Measurements from ENCODE around the gene FAM53A. TPM values are rescaled to one million over a fixed set of nuclear protein-coding genes. Genes with fewer than 3 reads are reported as not detected.

Gene FAM53A
- total and polyA plus RNA-seq, 2 of the 4 experiments (the other 2 are of a cell fraction): 2.0 to 3.1 TPM

DNA sequence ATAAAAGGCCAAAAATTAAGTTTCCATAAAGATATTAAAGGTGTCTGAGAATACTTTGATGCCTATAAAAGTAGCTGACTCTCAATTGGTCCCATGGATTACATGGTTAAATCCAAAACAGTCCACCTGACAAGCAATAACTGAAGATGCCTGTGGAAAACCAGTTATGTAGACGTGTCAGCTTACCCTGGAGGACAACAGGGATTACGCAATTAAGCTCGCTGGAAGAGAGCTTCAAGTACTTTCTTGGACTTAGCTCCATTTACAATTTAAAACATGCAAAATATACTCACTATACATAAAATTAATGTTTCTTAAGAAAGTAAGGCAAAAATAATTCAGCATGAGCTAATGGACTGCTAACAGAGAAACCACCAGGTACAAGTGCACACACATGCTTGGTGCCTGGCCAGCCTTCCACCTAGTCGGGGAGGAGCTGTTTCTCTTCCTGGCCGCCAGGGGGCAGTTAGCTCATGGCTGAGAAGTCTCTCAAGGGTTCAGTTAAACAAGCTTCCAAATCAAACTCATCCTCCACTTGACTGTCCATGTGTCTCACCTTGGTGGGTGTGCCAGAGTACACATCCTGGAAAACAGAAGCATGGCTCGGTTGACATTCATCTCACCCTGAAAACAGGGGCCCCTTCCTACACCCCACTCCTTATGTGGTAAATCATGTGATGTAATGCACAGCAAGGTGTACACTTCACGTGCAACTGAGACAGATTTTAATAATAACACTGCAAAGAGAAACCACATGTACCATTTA lies 9.2 kb upstream of the FAM53A start:
- Histone ChIP-seq H2BK20ac (ENCODE audit: low read depth, low read length) (no peak overlapping the region), H3K4ac (ENCODE audit: low read depth, low read length) (no peak overlapping the region), H3K18ac (ENCODE audit: low read depth, low read length) (no peak overlapping the region), H2AK9ac (replicated peaks; ENCODE audit: low read depth, low read length, poor library complexity) (no peak overlapping the region), H4K91ac (ENCODE audit: insufficient read depth, low read depth, low read length) (no peak overlapping the region), H3K4me2 (ENCODE audit: low read depth, low read length) (no peak overlapping the region), H3K4me1 (ENCODE audit: control insufficient read depth, insufficient read depth, low read length) (no peaks in the 10 kb centered on the region), H3K9me3 (ENCODE audit: control insufficient read depth, insufficient read depth, low read length) (no peaks in the 10 kb centered on the region), H4K20me1 (ENCODE audit: insufficient read depth, low read length) (peaks cover 25% of the 10 kb centered on the region), H3K56ac (ENCODE audit: extremely low read depth, insufficient read depth, low read length) (no peak overlapping the region), H2BK5ac (ENCODE audit: low read depth, low read length, poor library complexity, severe bottlenecking) (no peak overlapping the region), H3K4me3 (ENCODE audit: insufficient read depth, low read depth, low read length) (no peak overlapping the region), H4K8ac (ENCODE audit: low read depth in 2 of 2, low read length in 2 of 2) (no peak overlapping the region), H4K5ac (ENCODE audit: low read depth, low read length) (no peak overlapping the region), H3K23ac (ENCODE audit: low read depth, low read length) (no peak overlapping the region), H3K14ac (replicated peaks; ENCODE audit: low read depth, low read length) (no peak overlapping the region), H2AFZ (replicated peaks; ENCODE audit: low read length, poor library complexity) (no peak overlapping the region), H3K27me3 (ENCODE audit: control insufficient read depth, insufficient read depth, low read length) (no peaks in the 10 kb centered on the region), H2BK15ac (ENCODE audit: low read depth, low read length) (no peak overlapping the region), H3K79me1 (ENCODE audit: low read depth in 1 of 2, low read length in 2 of 2) (peaks cover 0 to 26% of the 10 kb centered on the region in 2 experiments; a peak in 3 of 4 replicates), H3K9ac (ENCODE audit: low read depth, low read length) (no peak overlapping the region), H3K27ac (ENCODE audit: insufficient read depth, low read length) (no peak overlapping the region), H2BK120ac (ENCODE audit: low read depth, low read length) (no peak overlapping the region), H3K36me3 (ENCODE audit: control insufficient read depth, insufficient read depth, low read length) (peaks cover 52% of the 10 kb centered on the region), H3K9me1 (ENCODE audit: insufficient read depth, low read length) (no peaks in the 10 kb centered on the region), H2AK5ac (ENCODE audit: low read depth, low read length) (no peak overlapping the region)
- no CpG with 5 or more reads among the region's 7 CpGs for WGBS, 2 experiments (ENCODE audit: extremely low coverage in 2 of 2, insufficient read length in 1 of 2)
- POLR2A ChIA-PET (ENCODE audit: unreplicated experiment): interaction anchor here (0.5 to 0.9 kb wide), 3 partner anchors 26 to 119 kb away, joined by 4 read pairs; partner anchors contain the start of gene TMEM129
- TSS peak; percentile 89 for BruUV-seq (replicated peaks)
- in situ Hi-C loops (cut with MboI; ENCODE audit: low sequenced_read_pairs) (no loop called here), intact Hi-C loops (cut with micrococcal nuclease) (loop anchor here (1.0 kb wide), 1 partner anchor 33 kb away; no protein-coding TSS in a partner anchor), dilution Hi-C loops (cut with HindIII; ENCODE audit: low sequenced_read_pairs, unreplicated experiment) (no loop called here)
- CTCF ChIA-PET: interaction anchor here (0.6 to 2.1 kb wide), 16 partner anchors 9 to 222 kb away, joined by 3 to 22 read pairs (median 5); partner anchors contain the start of genes SLBP, TACC3 and TMEM129
- peak; percentile 94 for ATAC-seq (ENCODE audit: low read depth)
- peak; percentile 72 for DNase-seq
- TF ChIP-seq CEBPB (IDR thresholded peaks at IDR 0.05; ENCODE audit: low read depth, low read length) (peak; percentile 93), BHLHE40 (IDR thresholded peaks at IDR 0.05; ENCODE audit: low read depth, low read length) (no peak), SMC3 (IDR thresholded peaks at IDR 0.05; ENCODE audit: low read depth, low read length) (peak; percentile 77), RAD21 (IDR thresholded peaks at IDR 0.05; ENCODE audit: low read length) (peak; percentile 68)
- TF ChIP-seq, protein P1, sequence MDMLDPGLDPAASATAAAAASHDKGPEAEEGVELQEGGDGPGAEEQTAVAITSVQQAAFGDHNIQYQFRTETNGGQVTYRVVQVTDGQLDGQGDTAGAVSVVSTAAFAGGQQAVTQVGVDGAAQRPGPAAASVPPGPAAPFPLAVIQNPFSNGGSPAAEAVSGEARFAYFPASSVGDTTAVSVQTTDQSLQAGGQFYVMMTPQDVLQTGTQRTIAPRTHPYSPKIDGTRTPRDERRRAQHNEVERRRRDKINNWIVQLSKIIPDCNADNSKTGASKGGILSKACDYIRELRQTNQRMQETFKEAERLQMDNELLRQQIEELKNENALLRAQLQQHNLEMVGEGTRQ (IDR thresholded peaks at IDR 0.05; ENCODE audit: low read depth, low read length): no peak
- TF ChIP-seq, protein P2, sequence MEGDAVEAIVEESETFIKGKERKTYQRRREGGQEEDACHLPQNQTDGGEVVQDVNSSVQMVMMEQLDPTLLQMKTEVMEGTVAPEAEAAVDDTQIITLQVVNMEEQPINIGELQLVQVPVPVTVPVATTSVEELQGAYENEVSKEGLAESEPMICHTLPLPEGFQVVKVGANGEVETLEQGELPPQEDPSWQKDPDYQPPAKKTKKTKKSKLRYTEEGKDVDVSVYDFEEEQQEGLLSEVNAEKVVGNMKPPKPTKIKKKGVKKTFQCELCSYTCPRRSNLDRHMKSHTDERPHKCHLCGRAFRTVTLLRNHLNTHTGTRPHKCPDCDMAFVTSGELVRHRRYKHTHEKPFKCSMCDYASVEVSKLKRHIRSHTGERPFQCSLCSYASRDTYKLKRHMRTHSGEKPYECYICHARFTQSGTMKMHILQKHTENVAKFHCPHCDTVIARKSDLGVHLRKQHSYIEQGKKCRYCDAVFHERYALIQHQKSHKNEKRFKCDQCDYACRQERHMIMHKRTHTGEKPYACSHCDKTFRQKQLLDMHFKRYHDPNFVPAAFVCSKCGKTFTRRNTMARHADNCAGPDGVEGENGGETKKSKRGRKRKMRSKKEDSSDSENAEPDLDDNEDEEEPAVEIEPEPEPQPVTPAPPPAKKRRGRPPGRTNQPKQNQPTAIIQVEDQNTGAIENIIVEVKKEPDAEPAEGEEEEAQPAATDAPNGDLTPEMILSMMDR (conservative IDR thresholded peaks at IDR 0.05; ENCODE audit: low read depth, low read length): peak; percentile 83
